ENCODE results near the gene PHOSPHO1.

DNA sequence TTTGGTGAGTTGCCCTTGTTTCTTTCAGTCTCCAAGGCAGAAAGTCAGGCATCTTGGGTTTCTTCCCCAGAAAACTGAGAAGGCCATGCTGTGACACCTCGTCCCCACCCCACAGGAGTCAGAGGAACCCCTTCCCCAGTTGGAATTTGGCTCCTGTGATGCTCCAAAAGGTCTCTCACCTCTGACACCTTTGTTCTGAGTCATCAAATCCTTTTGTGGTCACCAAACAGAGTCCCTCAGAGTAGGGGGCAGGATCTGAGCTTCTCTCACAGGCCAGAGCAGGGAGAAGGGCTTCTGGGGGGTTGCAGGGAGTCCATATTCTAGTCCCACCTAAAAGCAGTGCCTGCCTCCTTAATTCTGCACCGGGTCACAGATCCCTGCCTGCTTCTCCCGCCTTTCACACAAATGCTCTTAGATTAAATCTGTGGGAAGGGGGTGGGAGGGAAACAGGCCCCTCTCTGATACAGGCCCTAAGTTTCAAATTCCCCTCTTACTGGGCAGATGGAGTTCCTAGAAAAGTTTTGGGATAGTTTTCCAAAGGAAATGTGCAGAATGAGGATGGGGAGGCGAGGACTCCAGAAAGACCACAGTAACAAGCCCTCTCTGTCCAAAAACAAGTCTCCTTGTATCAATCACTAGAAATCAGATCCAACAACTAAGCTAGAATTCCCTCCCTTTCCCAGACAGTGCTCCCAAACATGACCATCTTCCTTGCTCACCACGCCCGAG lies 1.3 kb downstream of the PHOSPHO1 start:
- TF ChIP-seq, protein P1, sequence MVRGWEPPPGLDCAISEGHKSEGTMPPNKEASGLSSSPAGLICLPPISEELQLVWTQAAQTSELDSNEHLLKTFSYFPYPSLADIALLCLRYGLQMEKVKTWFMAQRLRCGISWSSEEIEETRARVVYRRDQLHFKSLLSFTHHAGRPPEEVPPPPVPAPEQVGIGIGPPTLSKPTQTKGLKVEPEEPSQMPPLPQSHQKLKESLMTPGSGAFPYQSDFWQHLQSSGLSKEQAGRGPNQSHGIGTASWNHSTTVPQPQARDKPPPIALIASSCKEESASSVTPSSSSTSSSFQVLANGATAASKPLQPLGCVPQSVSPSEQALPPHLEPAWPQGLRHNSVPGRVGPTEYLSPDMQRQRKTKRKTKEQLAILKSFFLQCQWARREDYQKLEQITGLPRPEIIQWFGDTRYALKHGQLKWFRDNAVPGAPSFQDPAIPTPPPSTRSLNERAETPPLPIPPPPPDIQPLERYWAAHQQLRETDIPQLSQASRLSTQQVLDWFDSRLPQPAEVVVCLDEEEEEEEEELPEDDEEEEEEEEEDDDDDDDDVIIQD (CRISPR knock-in tag; IDR thresholded peaks at IDR 0.05; ENCODE audit: low read depth) = no peak
- TF ChIP-seq YY1 (IDR thresholded peaks at IDR 0.05; ENCODE audit: insufficient read depth, insufficient replicate concordance, low read depth, low read length) = no peak
- no peak for TF ChIP-seq EZH2 (conservative IDR thresholded peaks at IDR 0.05; ENCODE audit: low read depth, low read length)
- TF ChIP-seq CTCF (CRISPR knock-in tag; IDR thresholded peaks at IDR 0.05) = no peak
- TF ChIP-seq STAG1 (CRISPR knock-in tag; IDR thresholded peaks at IDR 0.05) = no peak
- TF ChIP-seq CEBPB (IDR thresholded peaks at IDR 0.05; ENCODE audit: borderline replicate concordance, low read depth, low read length) = no peak
- no peak for TF ChIP-seq GABPB1 (CRISPR knock-in tag; IDR thresholded peaks at IDR 0.05)
- TF ChIP-seq NFE2L1 (CRISPR knock-in tag; IDR thresholded peaks at IDR 0.05; ENCODE audit: borderline replicate concordance) = no peak
- no peak for TF ChIP-seq ZNF24 (IDR thresholded peaks at IDR 0.05)
